ENCODE measurements around the gene SORCS2.

Gene SORCS2

GRCh38 chr4:7512428-7512827 is 320.1 kb downstream of the SORCS2 start:
- Mint-ChIP-seq H3K4me1 (no peaks in the 10 kb centered on the region), H3K36me3 (no peaks in the 10 kb centered on the region), H3K4me3 (no peak overlapping the region), H3K9me3 (peaks cover 3% of the 10 kb centered on the region), H3K27ac (no peak overlapping the region), H3K27me3 (peaks cover 22% of the 10 kb centered on the region)
- no peak for ATAC-seq

GRCh38 chr4:7512946-7513345 is 320.6 kb downstream of the SORCS2 start:
- peaks cover 22% of the 10 kb centered on the region for H3K27me3 Mint-ChIP-seq
- H3K27ac Mint-ChIP-seq = no peak overlapping the region
- peaks cover 3% of the 10 kb centered on the region for H3K9me3 Mint-ChIP-seq
- H3K4me1 Mint-ChIP-seq = no peaks in the 10 kb centered on the region
- H3K4me3 Mint-ChIP-seq = no peak overlapping the region
- H3K36me3 Mint-ChIP-seq = no peaks in the 10 kb centered on the region
- no peak for ATAC-seq

GRCh38 chr4:7513671-7514070 is 321.3 kb downstream of the SORCS2 start:
- Mint-ChIP-seq H3K4me3 (no peak overlapping the region), H3K27ac (no peak overlapping the region)

GRCh38 chr4:7514281-7514680 is 321.9 kb downstream of the SORCS2 start:
- peaks cover 11% of the 10 kb centered on the region for H3K27me3 Mint-ChIP-seq

More at GRCh38 chr4:7513671-7514070, 321.3 kb downstream of the SORCS2 start:
- H3K9me3 Mint-ChIP-seq = peaks cover 3% of the 10 kb centered on the region
- no peaks in the 10 kb centered on the region for H3K36me3 Mint-ChIP-seq
- ATAC-seq = no peak
- no peaks in the 10 kb centered on the region for H3K4me1 Mint-ChIP-seq
- H3K27me3 Mint-ChIP-seq = peaks cover 18% of the 10 kb centered on the region

GRCh38 chr4:7514789-7515188 is 322.5 kb downstream of the SORCS2 start:
- Mint-ChIP-seq H3K27ac (no peak overlapping the region), H3K36me3 (no peaks in the 10 kb centered on the region), H3K27me3 (peaks cover 10% of the 10 kb centered on the region), H3K9me3 (peaks cover 3% of the 10 kb centered on the region), H3K4me3 (no peak overlapping the region), H3K4me1 (no peaks in the 10 kb centered on the region)
- ATAC-seq = no peak

More at GRCh38 chr4:7514281-7514680, 321.9 kb downstream of the SORCS2 start:
- ATAC-seq = no peak
- no peak overlapping the region for H3K27ac Mint-ChIP-seq
- H3K4me1 Mint-ChIP-seq = no peaks in the 10 kb centered on the region
- peaks cover 3% of the 10 kb centered on the region for H3K9me3 Mint-ChIP-seq
- H3K4me3 Mint-ChIP-seq = no peak overlapping the region
- no peaks in the 10 kb centered on the region for H3K36me3 Mint-ChIP-seq

GRCh38 chr4:7515390-7515902 is 323.1 kb downstream of the SORCS2 start:
- peaks cover 3% of the 10 kb centered on the region for H3K9me3 Mint-ChIP-seq

GRCh38 chr4:7516096-7516772 is 323.9 kb downstream of the SORCS2 start:
- Mint-ChIP-seq H3K4me1 (no peaks in the 10 kb centered on the region), H3K4me3 (no peak overlapping the region), H3K36me3 (no peaks in the 10 kb centered on the region), H3K27ac (no peak overlapping the region), H3K27me3 (peaks cover 4% of the 10 kb centered on the region), H3K9me3 (no peaks in the 10 kb centered on the region)
- ATAC-seq = no peak

More at GRCh38 chr4:7515390-7515902, 323.1 kb downstream of the SORCS2 start:
- H3K4me1 Mint-ChIP-seq = no peaks in the 10 kb centered on the region
- peaks cover 9% of the 10 kb centered on the region for H3K27me3 Mint-ChIP-seq
- H3K4me3 Mint-ChIP-seq = no peak overlapping the region
- no peaks in the 10 kb centered on the region for H3K36me3 Mint-ChIP-seq
- no peak overlapping the region for H3K27ac Mint-ChIP-seq
- no peak for ATAC-seq

- H3K4me1 Mint-ChIP-seq = no peaks in the 10 kb centered on the region
- ATAC-seq = no peak
- no peak overlapping the region for H3K4me3 Mint-ChIP-seq
- H3K36me3 Mint-ChIP-seq = no peaks in the 10 kb centered on the region
- no peaks in the 10 kb centered on the region for H3K9me3 Mint-ChIP-seq
- H3K27ac Mint-ChIP-seq = no peak overlapping the region
- H3K27me3 Mint-ChIP-seq = peaks cover 8% of the 10 kb centered on the region
These were observed 324.4 kb downstream of the SORCS2 start for GRCh38 chr4:7516773-7517144.

GRCh38 chr4:7518871-7519637 is 326.7 kb downstream of the SORCS2 start:
- H3K4me3 Mint-ChIP-seq = no peak overlapping the region
- peaks cover 20% of the 10 kb centered on the region for H3K27me3 Mint-ChIP-seq
- H3K4me1 Mint-ChIP-seq = no peaks in the 10 kb centered on the region
- H3K27ac Mint-ChIP-seq = no peak overlapping the region
- no peak for ATAC-seq
- H3K9me3 Mint-ChIP-seq = no peaks in the 10 kb centered on the region
- no peaks in the 10 kb centered on the region for H3K36me3 Mint-ChIP-seq

- peak; percentile 3 for ATAC-seq
- no peaks in the 10 kb centered on the region for H3K36me3 Mint-ChIP-seq
- no peak overlapping the region for H3K4me3 Mint-ChIP-seq
- no peaks in the 10 kb centered on the region for H3K9me3 Mint-ChIP-seq
- H3K27ac Mint-ChIP-seq = no peak overlapping the region
- no peaks in the 10 kb centered on the region for H3K4me1 Mint-ChIP-seq
- H3K27me3 Mint-ChIP-seq = peaks cover 21% of the 10 kb centered on the region
These were observed 327.5 kb downstream of the SORCS2 start for GRCh38 chr4:7519638-7520376.

- peaks cover 34% of the 10 kb centered on the region for H3K27me3 Mint-ChIP-seq
- no peaks in the 10 kb centered on the region for H3K4me1 Mint-ChIP-seq
- H3K4me3 Mint-ChIP-seq = no peak overlapping the region
- ATAC-seq = no peak
- no peaks in the 10 kb centered on the region for H3K9me3 Mint-ChIP-seq
- no peak overlapping the region for H3K27ac Mint-ChIP-seq
- H3K36me3 Mint-ChIP-seq = no peaks in the 10 kb centered on the region
These were observed 329.3 kb downstream of the SORCS2 start for GRCh38 chr4:7521666-7522065.

GRCh38 chr4:7522452-7523220 is 330.3 kb downstream of the SORCS2 start:
- Mint-ChIP-seq H3K27me3 (peaks cover 34% of the 10 kb centered on the region), H3K27ac (no peak overlapping the region), H3K4me1 (no peaks in the 10 kb centered on the region), H3K9me3 (no peaks in the 10 kb centered on the region), H3K4me3 (no peak overlapping the region), H3K36me3 (no peaks in the 10 kb centered on the region)
- ATAC-seq = no peak

GRCh38 chr4:7523526-7523925 is 331.2 kb downstream of the SORCS2 start:
- Mint-ChIP-seq H3K27me3 (peaks cover 34% of the 10 kb centered on the region), H3K9me3 (no peaks in the 10 kb centered on the region), H3K4me3 (no peak overlapping the region), H3K27ac (no peak overlapping the region), H3K4me1 (no peaks in the 10 kb centered on the region), H3K36me3 (no peaks in the 10 kb centered on the region)
- ATAC-seq = no peak

- H3K9me3 Mint-ChIP-seq = no peaks in the 10 kb centered on the region
- H3K4me3 Mint-ChIP-seq = no peak overlapping the region
- H3K27ac Mint-ChIP-seq = no peak overlapping the region
- H3K27me3 Mint-ChIP-seq = peaks cover 38% of the 10 kb centered on the region
- no peaks in the 10 kb centered on the region for H3K4me1 Mint-ChIP-seq
- ATAC-seq = no peak
- H3K36me3 Mint-ChIP-seq = no peaks in the 10 kb centered on the region
These were observed 331.8 kb downstream of the SORCS2 start for GRCh38 chr4:7524064-7524682.
